GM12878 (cell line): ENCODE measurements around the gene SP1. TPM values are rescaled to one million over a fixed set of nuclear protein-coding genes. Genes with fewer than 3 reads are reported as not detected.

ENCODE experiments used
- ATAC-seq: fragments of 200-7000 bp; cut with Tn5 transposase; 3 replicates; pipeline ENCODE4 v1.9.1; 2020; ENCODE audit warnings: mild to moderate bottlenecking, moderate library complexity
- BruUV-seq: library from RNA; stranded (reverse); fragments of 400-500 nt; replicated peaks from 2 replicates; lab custom pipeline; 2021; lab: Mats Ljungman, UMichigan
- CTCF ChIA-PET: fragments of 300-600 bp; sonication (Branson Sonifier 250); formaldehyde crosslinking; extraction: SDS; loops from one replicate; lab custom pipeline; 2021; ENCODE audit warnings: inconsistent platforms; lab: Yijun Ruan, JAX
- POLR2A ChIA-PET: fragments of 350-600 bp; formaldehyde crosslinking; extraction: SDS; loops from one replicate; lab custom pipeline; 2021; ENCODE audit warnings: inconsistent platforms; lab: Charles Lee
- RAD21 ChIA-PET: fragments of 300-600 bp; sonication (Branson Sonifier 250); formaldehyde crosslinking; loops from one replicate; lab custom pipeline; 2023; ENCODE audit warnings: antibody characterized with exemption; ENCODE audit not compliant: unreplicated experiment; lab: Charles Lee
- SMC1A ChIA-PET: fragments of 300-600 bp; sonication (Branson Sonifier 250); formaldehyde crosslinking; loops from one replicate; lab custom pipeline; 2023; ENCODE audit not compliant: unreplicated experiment, uncharacterized antibody; lab: Charles Lee
- DNase-seq: peaks from one replicate; pipeline ENCODE4 v3.0.0-alpha.2; 2011; ENCODE audit warnings: low read depth, low spot score
- FAIRE-seq: peaks from 3 replicates; lab custom pipeline; 2011; peaks lifted over from hg19 to GRCh38; lab: Jason Lieb, UNC
- H2AFZ ChIP-seq: 2 replicates; pipeline ENCODE4 v1.6.0; 2011; ENCODE audit warnings: low read depth, low read length, control low read depth; ENCODE audit not compliant: control insufficient read depth
- H3K27ac ChIP-seq: 2 replicates; pipeline ENCODE4 v1.5.1; 2011; ENCODE audit warnings: control low read depth; ENCODE audit not compliant: control insufficient read depth, insufficient read depth
- H3K27me3 ChIP-seq, 2 experiments: replicated peaks in 1 of 2; 2 replicates each; pipeline versions ENCODE4 v1.6.0 to v1.6.1; 2011; ENCODE audit warnings: low read length in 1 of 2; ENCODE audit not compliant: control insufficient read depth in 2 of 2, insufficient read depth in 2 of 2
- H3K36me3 ChIP-seq, 2 experiments: 2 replicates each; pipeline ENCODE4 v1.5.1; 2011; ENCODE audit warnings: low read length in 1 of 2; ENCODE audit not compliant: control insufficient read depth in 2 of 2, insufficient read depth in 2 of 2
- H3K4me1 ChIP-seq: 2 replicates; pipeline ENCODE4 v1.6.1; 2011; ENCODE audit warnings: mild to moderate bottlenecking, low read length, moderate library complexity, mixed read lengths; ENCODE audit not compliant: control insufficient read depth, insufficient read depth
- H3K4me2 ChIP-seq: 2 replicates; pipeline ENCODE4 v1.6.0; 2011; ENCODE audit warnings: control low read depth; ENCODE audit not compliant: control insufficient read depth, insufficient read depth
- H3K4me3 ChIP-seq: fragments of 200-600 bp; sonication (generic); 2 replicates; pipeline ENCODE4 v1.5.1; 2016
- H3K79me2 ChIP-seq: 2 replicates; pipeline ENCODE4 v1.6.0; 2011; ENCODE audit warnings: low read length; ENCODE audit not compliant: control insufficient read depth, insufficient read depth
- H3K9ac ChIP-seq: 2 replicates; pipeline ENCODE4 v1.8.0; 2011; ENCODE audit warnings: low read length, control low read depth, mixed read lengths; ENCODE audit not compliant: control insufficient read depth, insufficient read depth
- H3K9me3 ChIP-seq: replicated peaks from 3 replicates; pipeline ENCODE4 v1.5.1; 2011; ENCODE audit warnings: mild to moderate bottlenecking, low read length; ENCODE audit not compliant: control insufficient read depth, insufficient read depth
- H4K20me1 ChIP-seq: 2 replicates; pipeline ENCODE4 v1.6.0; 2011; ENCODE audit not compliant: control insufficient read depth, insufficient read depth
- CEBPZ ChIP-seq: fragments of 150-350 bp; IDR thresholded peaks from 2 replicates; pipeline ENCODE4 v1.6.1; 2016; ENCODE audit warnings: low read depth, low read length
- CREM ChIP-seq: IDR thresholded peaks from 2 replicates; pipeline ENCODE4 v1.6.1; 2014; ENCODE audit warnings: antibody characterized with exemption, low read depth
- E2F4 ChIP-seq: IDR thresholded peaks from 2 replicates; pipeline ENCODE4 v1.6.1; 2012; ENCODE audit warnings: low read depth, low read length, improper control_type of control experiment
- MEF2A ChIP-seq: IDR thresholded peaks from 2 replicates; pipeline ENCODE4 v1.6.1; 2011; ENCODE audit warnings: low read depth, mild to moderate bottlenecking, low read length, moderate library complexity; ENCODE audit not compliant: insufficient read depth
- MLLT1 ChIP-seq: fragments of 450-650 bp; IDR thresholded peaks from 2 replicates; pipeline ENCODE4 v1.6.1; 2016; ENCODE audit warnings: mild to moderate bottlenecking
- NKRF ChIP-seq: fragments of 450-650 bp; conservative IDR thresholded peaks from 2 replicates; pipeline ENCODE4 v1.6.1; 2017; ENCODE audit warnings: mild to moderate bottlenecking, moderate library complexity
- NR2C2 ChIP-seq: IDR thresholded peaks from 2 replicates; pipeline ENCODE4 v1.6.1; 2011; ENCODE audit warnings: borderline replicate concordance, low read depth; ENCODE audit not compliant: control insufficient read depth, insufficient read length
- PAX8 ChIP-seq: fragments of 450-650 bp; IDR thresholded peaks from 2 replicates; pipeline ENCODE4 v1.6.1; 2017; ENCODE audit warnings: mild to moderate bottlenecking, moderate library complexity
- RELA ChIP-seq: fragments of 450-650 bp; IDR thresholded peaks from 2 replicates; pipeline ENCODE4 v1.8.0; 2014; ENCODE audit warnings: borderline replicate concordance; ENCODE audit not compliant: partially characterized antibody
- RFX5 ChIP-seq: IDR thresholded peaks from 2 replicates; pipeline ENCODE4 v1.6.1; 2011; ENCODE audit warnings: low read depth, low read length, improper control_type of control experiment
- RUNX3 ChIP-seq: IDR thresholded peaks from 2 replicates; pipeline ENCODE4 v1.6.1; 2012; ENCODE audit warnings: low read length, inconsistent platforms
- STAT3 ChIP-seq: IDR thresholded peaks from 2 replicates; pipeline ENCODE4 v1.6.1; 2011; ENCODE audit warnings: low read depth, low read length, improper control_type of control experiment
- USF1 ChIP-seq: IDR thresholded peaks from 2 replicates; pipeline ENCODE4 v1.6.1; 2011; ENCODE audit warnings: borderline replicate concordance, low read depth, mild to moderate bottlenecking, moderate library complexity, mixed read lengths, low read length; ENCODE audit not compliant: insufficient read depth; ENCODE audit errors: extremely low read length
- ZNF217 ChIP-seq: fragments of 450-650 bp; IDR thresholded peaks from 2 replicates; pipeline ENCODE4 v1.6.1; 2017; ENCODE audit warnings: antibody characterized with exemption, mild to moderate bottlenecking
- WGBS: methylation state at CpG from one replicate; pipeline ENCODE4 v1.1.6; 2016; ENCODE audit warnings: low lambda C conversion rate; ENCODE audit not compliant: insufficient replicate concordance, insufficient coverage; ENCODE audit errors: missing lambda C conversion rate; 5-methylcytosine and 5-hydroxymethylcytosine counted together
- in situ Hi-C: fragments of 300-500 bp; cut with MboI; formaldehyde crosslinking; loops from 9 replicates; pipeline ENCODE4 v1.14.3; 2018; ENCODE audit warnings: mixed read lengths
- intact Hi-C: fragments of 100-400 bp; cut with micrococcal nuclease; formaldehyde crosslinking; loops from one replicate; pipeline ENCODE4 v1.14.2; 2022; ENCODE audit not compliant: unreplicated experiment
- polyA plus RNA-seq, 11 experiments: library from polyadenylated mRNA; depleted of rRNA in 4 of 11; unstranded in 6 of 11; stranded (reverse) in 5 of 11; fragments of >200 nt; fragmentation: Nextera tagmentation in 4 of 11; fragmentation: Illumina TruSeq in 1 of 11; extraction: Ambion mirVana in 4 of 11; extraction: Trizol in 1 of 11; gene quantifications; 1 replicate in 1 of 11; 2 replicates in 10 of 11; pipeline versions ENCODE4 v1.2.1 to v1.2.3, GENCODE V29; 2011 to 2016; ENCODE audit warnings: inconsistent platforms in 2 of 11, missing spikeins in 2 of 11, low read depth in 1 of 11
- total RNA-seq, 4 experiments: library from RNA; depleted of rRNA in 3 of 4; stranded (reverse); fragments of >200 nt in 3 of 4; fragmentation: Illumina TruSeq in 1 of 4; extraction: Trizol in 1 of 4; gene quantifications; 2 replicates each; pipeline versions ENCODE4 v1.2.1 to v1.2.3, GENCODE V29; 2013 to 2021

SP1 gene
- total and polyA plus RNA-seq, 10 of the 15 experiments (the other 5 are each of a cell fraction or from before 2014, with no cell fraction given) = 3.3 to 52.0 (median 25.2) TPM

GRCh38 chr12:53425515-53426150 lies 45.7 kb downstream of the SP1 start:
- no peaks in the 10 kb centered on the region for H4K20me1 ChIP-seq
- in situ Hi-C loops (no loop called here), intact Hi-C loops (no loop called here)
- ChIA-PET CTCF (interaction anchor here (0.9 to 10.1 kb wide), 6 partner anchors 38 to 101 kb away, joined by 3 to 225 read pairs (median 4); partner anchors contain the start of gene AAAS), POLR2A (interaction anchor here (0.5 to 1.2 kb wide), 5 partner anchors 15 to 125 kb away, joined by 3 to 5 read pairs (median 5); no protein-coding TSS in a partner anchor)
- H3K4me2 ChIP-seq = no peak overlapping the region
- no peak overlapping the region for H3K4me3 ChIP-seq
- H3K27me3 ChIP-seq = no peaks in the 10 kb centered on the region
- no peaks in the 10 kb centered on the region for H3K9me3 ChIP-seq
- H3K27ac ChIP-seq = no peak overlapping the region
- H3K79me2 ChIP-seq = no peaks in the 10 kb centered on the region
- TF ChIP-seq USF1 (no peak), MLLT1 (no peak), RFX5 (no peak), STAT3 (no peak), ZNF217 (no peak), RUNX3 (no peak), PAX8 (no peak), NKRF (no peak), NR2C2 (no peak), MEF2A (no peak), CREM (no peak), RELA (no peak), CEBPZ (no peak), E2F4 (no peak)
- TF ChIP-seq, all 136 proteins: peak for 0
- DNase-seq (no peak), ATAC-seq (no peak), FAIRE-seq (no peak)
- SMC1A ChIA-PET = interaction anchor here (0.9 to 7.7 kb wide), 3 partner anchors 16 to 73 kb away, joined by 3 to 164 read pairs (median 4); partner anchors contain the start of gene PRR13
- RAD21 ChIA-PET = interaction anchor here (1.1 to 3.0 kb wide), 3 partner anchors 44 to 73 kb away, joined by 3 to 28 read pairs (median 7); no protein-coding TSS in a partner anchor
- WGBS = 55% methylated on average over 11 of the region's 11 CpGs
- Histone ChIP-seq H3K36me3 (no peaks in the 10 kb centered on the region), H3K4me1 (peaks cover 4% of the 10 kb centered on the region; the same call in 1 of the 2 replicates), H2AFZ (no peak overlapping the region), H3K9ac (no peak overlapping the region)
- no TSS peak for BruUV-seq
